Adipose tissue (tissue), 3 donors: Measurements from ENCODE around the gene OR2A5. TPM values are rescaled to one million over a fixed set of nuclear protein-coding genes. Genes with fewer than 3 reads are reported as not detected.

Experiments used
- H3K27ac ChIP-seq: one replicate; pipeline ENCODE4 v1.5.1; 2013; ENCODE audit warnings: low read depth, low read length
- WGBS, 3 donors: extraction: QIAGEN DNeasy Blood & Tissue Kit; methylation state at CpG; one replicate each; pipeline ENCODE4 v1.1.7; 2013; 5-methylcytosine and 5-hydroxymethylcytosine counted together
- polyA plus RNA-seq, 3 donors: library from polyadenylated mRNA; stranded (reverse); fragments of 200-250 nt; gene quantifications; one replicate each; pipeline ENCODE4 v1.2.3, GENCODE V29; 2013
- donor health status: healthy with polysubstance abuse.
- donor health status: Bipolar disorder and iron deficiency.
- donor health status: healthy.

The OR2A5 gene
- polyA plus RNA-seq, 3 donors: not detected

DNA sequence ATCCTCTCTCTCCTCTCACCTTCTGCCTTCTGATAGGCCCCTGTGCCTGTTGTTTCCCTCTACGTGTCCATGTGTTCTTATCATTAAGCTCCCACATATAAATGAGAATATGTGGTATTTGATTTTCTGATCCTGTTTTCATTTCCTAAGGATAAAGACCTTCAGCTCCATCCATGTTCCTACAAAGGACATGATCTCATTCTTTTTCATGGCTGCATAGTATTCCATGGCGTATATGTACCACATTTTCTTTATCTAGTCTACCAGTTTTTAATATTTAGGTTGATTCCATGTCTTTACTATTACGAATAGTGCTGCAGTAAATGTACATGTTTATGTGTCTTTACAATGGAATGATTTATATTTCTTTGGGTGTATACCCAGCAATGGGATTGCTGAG is 41.9 kb downstream of the OR2A5 start:
- no peak overlapping the region for H3K27ac ChIP-seq
- 83 to 94% (median 91%) methylated on average over 3 of the region's 3 CpGs for WGBS, 3 donors

DNA sequence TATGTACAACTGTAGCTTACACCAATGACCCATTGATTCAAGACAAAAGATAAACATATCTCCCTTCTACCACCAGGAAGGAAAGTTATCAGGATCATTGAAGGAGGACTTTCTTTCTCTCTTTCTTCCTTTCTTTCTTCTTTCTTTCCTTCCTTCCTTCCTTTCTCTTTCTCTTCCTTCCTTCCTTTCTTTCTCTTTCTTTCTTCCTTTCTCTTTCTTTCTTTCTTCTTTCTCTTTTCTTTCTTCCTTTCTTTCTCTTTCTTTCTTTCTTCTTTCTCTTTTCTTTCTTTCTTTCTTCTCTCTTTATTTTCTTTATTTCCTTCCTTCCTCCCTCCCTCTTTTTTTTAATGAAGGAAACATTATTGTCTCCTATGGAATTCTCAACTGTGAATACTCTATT is 50.0 kb downstream of the OR2A5 start:
- H3K27ac ChIP-seq: no peak overlapping the region

DNA sequence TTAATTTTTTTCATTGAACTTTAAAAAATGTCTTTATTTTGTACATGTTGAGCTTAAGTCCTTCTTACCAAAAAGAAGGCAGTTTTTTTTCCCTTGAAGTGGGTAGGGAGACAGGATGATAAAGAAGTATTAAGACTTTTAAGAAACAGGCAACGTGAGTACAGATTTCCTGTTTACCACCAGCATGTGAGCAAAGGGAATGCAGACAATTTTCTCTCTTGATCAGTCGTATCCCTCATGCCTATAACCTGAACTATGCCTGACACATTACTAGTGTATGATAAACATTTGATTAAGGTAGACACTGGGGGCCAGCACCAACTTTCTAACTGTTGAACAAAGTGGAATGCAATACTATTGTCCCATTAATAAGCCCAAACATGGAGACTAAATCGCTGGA is 51.9 kb downstream of the OR2A5 start:
- no peak overlapping the region for H3K27ac ChIP-seq
- WGBS, 3 donors: 38 to 57% (median 48%) methylated on average over 3 of the region's 3 CpGs

DNA sequence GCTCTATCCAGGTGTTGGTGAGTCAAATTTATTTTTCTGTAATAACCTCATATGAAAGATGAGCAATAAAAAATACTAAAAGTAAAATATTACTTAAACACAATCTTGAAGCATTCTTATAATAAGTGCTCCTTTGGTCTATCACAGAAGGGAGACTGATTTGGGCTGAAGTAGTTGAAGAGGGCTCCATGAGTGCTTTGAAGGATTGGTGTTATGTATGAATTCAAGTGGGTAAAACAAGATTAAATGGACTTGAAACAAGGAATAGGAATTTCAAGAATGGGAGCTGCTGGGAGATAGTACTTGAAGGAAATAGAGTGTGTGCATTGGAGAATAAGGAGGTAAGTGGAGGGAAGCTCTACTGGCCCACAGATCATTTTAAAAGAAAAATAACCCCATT is 53.3 kb downstream of the OR2A5 start:
- no peak overlapping the region for H3K27ac ChIP-seq

DNA sequence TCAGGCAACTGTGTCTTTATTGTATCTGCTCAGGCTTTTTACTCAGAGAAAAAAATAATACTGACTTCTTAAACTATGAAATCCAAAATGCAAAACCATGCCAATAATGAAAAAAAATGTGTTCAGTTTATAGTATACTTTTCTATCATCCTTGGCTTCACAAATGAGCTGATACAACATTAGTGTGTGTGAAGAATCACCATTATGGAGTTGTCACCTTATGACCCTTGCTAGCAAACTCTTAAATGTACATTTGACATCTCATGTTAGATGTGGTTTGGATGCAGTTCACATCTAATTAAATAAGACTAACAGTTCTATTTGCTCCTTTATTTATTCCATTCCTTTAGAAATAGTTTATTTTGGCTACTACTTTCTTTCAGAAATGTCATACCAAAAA is 56.5 kb downstream of the OR2A5 start:
- H3K27ac ChIP-seq: no peak overlapping the region

Other genes starting within 250 kb of the OR2A5 start
- gene TCAF1, start 146.8 kb upstream of the OR2A5 start, polyA plus RNA-seq: 10 to 100 TPM; 12.2 to 42.3 (median 21.8) TPM
- not detected for gene OR2F2, start 113.7 kb upstream of the OR2A5 start, polyA plus RNA-seq
- not detected for gene OR2F1, start 94.1 kb upstream of the OR2A5 start, polyA plus RNA-seq
- gene OR6B1, start 48.6 kb upstream of the OR2A5 start, polyA plus RNA-seq: under 1 TPM in 1 of 3 donors, not detected in 2; 0.03 TPM
- gene OR2A25, start 20.9 kb downstream of the OR2A5 start, polyA plus RNA-seq: not detected
- not detected for gene OR2A12, start 37.3 kb downstream of the OR2A5 start, polyA plus RNA-seq
- not detected for gene OR2A2, start 60.6 kb downstream of the OR2A5 start, polyA plus RNA-seq
- gene OR2A14, start 74.2 kb downstream of the OR2A5 start, polyA plus RNA-seq: not detected
- under 1 TPM in 2 of 3 donors, not detected in 1; 0.29 to 0.67 TPM for gene CTAGE4, start 134.5 kb downstream of the OR2A5 start, polyA plus RNA-seq
- 1 to 10 TPM; 3.7 to 6.5 (median 4.4) TPM for gene ARHGEF35, start 146.9 kb downstream of the OR2A5 start, polyA plus RNA-seq
- under 1 TPM in 1 of 3 donors, not detected in 2; 0.42 TPM for gene OR2A42, start 190.7 kb downstream of the OR2A5 start, polyA plus RNA-seq
- gene OR2A7, start 215.8 kb downstream of the OR2A5 start, polyA plus RNA-seq: 1 to 10 TPM in 2 of 3 donors, under 1 TPM in 1; 0.67 to 2.4 (median 1.2) TPM
- gene CTAGE8, start 220.3 kb downstream of the OR2A5 start, polyA plus RNA-seq: 1 to 10 TPM in 1 of 3 donors, under 1 TPM in 1, not detected in 1; 0.95 to 1.0 TPM